LNCaP clone FGC (cell line): Measurements from ENCODE around the gene ARHGAP5.

Source experiments
- DNase-seq: peaks from one replicate; pipeline ENCODE4 v3.0.0-alpha.2; 2011; ENCODE audit warnings: low read depth
- H3K4me3 ChIP-seq: 2 replicates; pipeline ENCODE4 v1.5.1; 2011; ENCODE audit warnings: mild to moderate bottlenecking, low read depth, low read length, control low read depth
- TF ChIP-seq, protein P1 (sequence below): IDR thresholded peaks from 2 replicates; pipeline ENCODE4 v1.5.1; 2012; ENCODE audit warnings: mild to moderate bottlenecking; ENCODE audit not compliant: control insufficient read depth, insufficient read depth; ENCODE audit errors: extremely low read depth

The ARHGAP5 gene

GRCh38 chr14:32043624-32044023, 33.5 kb upstream of the ARHGAP5 start:
- no peak for DNase-seq
- TF ChIP-seq, protein P1, sequence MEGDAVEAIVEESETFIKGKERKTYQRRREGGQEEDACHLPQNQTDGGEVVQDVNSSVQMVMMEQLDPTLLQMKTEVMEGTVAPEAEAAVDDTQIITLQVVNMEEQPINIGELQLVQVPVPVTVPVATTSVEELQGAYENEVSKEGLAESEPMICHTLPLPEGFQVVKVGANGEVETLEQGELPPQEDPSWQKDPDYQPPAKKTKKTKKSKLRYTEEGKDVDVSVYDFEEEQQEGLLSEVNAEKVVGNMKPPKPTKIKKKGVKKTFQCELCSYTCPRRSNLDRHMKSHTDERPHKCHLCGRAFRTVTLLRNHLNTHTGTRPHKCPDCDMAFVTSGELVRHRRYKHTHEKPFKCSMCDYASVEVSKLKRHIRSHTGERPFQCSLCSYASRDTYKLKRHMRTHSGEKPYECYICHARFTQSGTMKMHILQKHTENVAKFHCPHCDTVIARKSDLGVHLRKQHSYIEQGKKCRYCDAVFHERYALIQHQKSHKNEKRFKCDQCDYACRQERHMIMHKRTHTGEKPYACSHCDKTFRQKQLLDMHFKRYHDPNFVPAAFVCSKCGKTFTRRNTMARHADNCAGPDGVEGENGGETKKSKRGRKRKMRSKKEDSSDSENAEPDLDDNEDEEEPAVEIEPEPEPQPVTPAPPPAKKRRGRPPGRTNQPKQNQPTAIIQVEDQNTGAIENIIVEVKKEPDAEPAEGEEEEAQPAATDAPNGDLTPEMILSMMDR: no peak
- no peak overlapping the region for H3K4me3 ChIP-seq

- no peak overlapping the region for H3K4me3 ChIP-seq
- no peak for DNase-seq
- TF ChIP-seq, protein P1: no peak
Measured at GRCh38 chr14:32044454-32044853, 32.6 kb upstream of the ARHGAP5 start.

- TF ChIP-seq, protein P1: no peak
- DNase-seq: no peak
- no peak overlapping the region for H3K4me3 ChIP-seq
Measured at GRCh38 chr14:32047791-32048190, 29.3 kb upstream of the ARHGAP5 start.

DNA sequence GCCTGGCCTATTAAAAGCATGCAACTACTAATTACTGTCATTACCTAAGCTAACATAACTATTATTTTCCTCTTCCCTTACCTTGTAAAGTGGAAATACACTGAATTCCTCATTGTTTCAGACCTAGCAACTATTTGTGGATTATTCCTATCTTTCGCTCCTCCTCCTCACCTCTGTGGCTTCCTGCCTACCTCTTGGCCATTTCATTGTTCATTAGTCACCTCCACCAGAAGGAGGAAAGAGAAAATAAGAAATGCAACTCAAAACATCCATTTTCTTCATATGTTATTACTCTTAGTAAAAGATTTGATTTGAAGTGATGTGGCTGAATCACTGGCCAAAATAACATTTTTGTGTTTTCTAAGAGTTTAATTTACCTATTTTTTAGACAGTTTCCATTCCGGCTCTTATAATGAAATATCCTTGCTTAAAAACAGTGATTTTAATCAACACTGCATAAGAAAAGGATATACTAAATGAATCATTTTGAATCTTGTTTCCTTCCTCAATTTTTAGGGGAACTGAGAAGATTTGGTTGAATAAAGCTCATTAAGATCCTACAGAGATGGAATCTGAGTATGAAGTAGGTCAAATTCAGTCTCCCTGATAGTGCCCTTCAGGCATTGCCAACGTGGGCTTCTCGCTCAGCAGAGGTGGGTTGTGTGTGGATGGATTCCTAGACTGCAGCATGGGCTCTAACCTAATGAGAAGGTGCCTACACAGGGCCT, 27.6 kb upstream of the ARHGAP5 start:
- H3K4me3 ChIP-seq: no peak overlapping the region
- TF ChIP-seq, protein P1: no peak
- DNase-seq: no peak

DNA sequence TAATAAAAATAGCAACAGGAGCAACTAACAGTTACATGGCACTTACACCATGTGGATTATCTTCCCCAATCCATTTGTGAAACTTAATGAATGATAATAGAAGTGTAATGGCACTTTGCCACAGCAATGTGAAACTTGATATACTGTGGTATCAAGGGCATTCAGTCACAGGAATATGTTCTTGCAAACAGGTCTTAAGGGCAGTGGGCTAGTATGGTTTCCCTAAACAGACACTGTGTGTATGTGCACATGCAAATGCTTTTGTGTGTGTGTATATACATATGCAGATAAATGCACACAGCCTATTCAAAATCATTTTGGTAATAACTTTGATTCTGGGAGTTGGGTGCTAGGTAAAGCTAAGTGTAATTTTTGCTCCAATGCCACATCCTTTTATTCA, 26.2 kb upstream of the ARHGAP5 start:
- TF ChIP-seq, protein P1: no peak
- no peak for DNase-seq
- no peak overlapping the region for H3K4me3 ChIP-seq

GRCh38 chr14:32054536-32054935, 22.6 kb upstream of the ARHGAP5 start:
- DNase-seq: no peak
- TF ChIP-seq, protein P1: no peak
- no peak overlapping the region for H3K4me3 ChIP-seq

DNA sequence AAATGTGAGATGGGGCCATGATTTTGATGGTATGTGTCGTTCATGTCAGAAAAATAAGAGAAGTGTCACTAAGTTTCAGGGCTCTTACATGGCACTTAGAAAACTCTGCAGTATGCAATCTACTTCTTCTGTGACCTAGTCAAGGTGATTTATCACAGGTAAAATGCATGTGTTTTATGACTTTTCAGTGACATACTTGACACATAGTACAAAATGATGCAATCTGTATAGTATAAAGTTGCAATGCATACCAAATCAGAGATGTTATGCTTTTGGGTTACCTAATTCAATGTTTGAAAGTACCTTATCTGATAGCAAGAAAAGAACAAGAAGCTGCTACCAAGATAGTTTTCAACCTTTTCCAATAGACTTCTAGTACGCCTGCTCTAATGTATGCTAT, 21.9 kb upstream of the ARHGAP5 start:
- TF ChIP-seq, protein P1: no peak
- H3K4me3 ChIP-seq: no peak overlapping the region

More for the DNA sequence above, 21.9 kb upstream of the ARHGAP5 start:
- no peak for DNase-seq
